ENCODE measurements around the gene ADSS1.

Gene ADSS1

GRCh38 chr14:104786091-104786586 is 62.1 kb downstream of the ADSS1 start:
- in situ Hi-C loops (cut with MboI; ENCODE audit: low pct_unique_long_range_greater_than_20kb, low sequenced_read_pairs), result no loop called here
- DNase-seq, result no peak

GRCh38 chr14:104786726-104787675 is 63.0 kb downstream of the ADSS1 start:
- no peak for DNase-seq
- in situ Hi-C loops (cut with MboI; ENCODE audit: low pct_unique_long_range_greater_than_20kb, low sequenced_read_pairs), result no loop called here

GRCh38 chr14:104787736-104788135 is 63.7 kb downstream of the ADSS1 start:
- in situ Hi-C loops (cut with MboI; ENCODE audit: low pct_unique_long_range_greater_than_20kb, low sequenced_read_pairs), result no loop called here
- DNase-seq, result no peak

GRCh38 chr14:104788161-104788818 is 64.3 kb downstream of the ADSS1 start:
- DNase-seq, result no peak

GRCh38 chr14:104788873-104789663 is 65.0 kb downstream of the ADSS1 start:
- in situ Hi-C loops (cut with MboI; ENCODE audit: low pct_unique_long_range_greater_than_20kb, low sequenced_read_pairs), result no loop called here
- no peak for DNase-seq

More at GRCh38 chr14:104788161-104788818, 64.3 kb downstream of the ADSS1 start:
- in situ Hi-C loops (cut with MboI; ENCODE audit: low pct_unique_long_range_greater_than_20kb, low sequenced_read_pairs), result no loop called here

GRCh38 chr14:104789752-104790743 is 66.0 kb downstream of the ADSS1 start:
- in situ Hi-C loops (cut with MboI; ENCODE audit: low pct_unique_long_range_greater_than_20kb, low sequenced_read_pairs), result no loop called here
- DNase-seq, result no peak

- DNase-seq, result no peak
- in situ Hi-C loops (cut with MboI; ENCODE audit: low pct_unique_long_range_greater_than_20kb, low sequenced_read_pairs), result no loop called here
Observed at GRCh38 chr14:104791425-104791824, 67.4 kb downstream of the ADSS1 start.

GRCh38 chr14:104792101-104792884 is 68.3 kb downstream of the ADSS1 start:
- in situ Hi-C loops (cut with MboI; ENCODE audit: low pct_unique_long_range_greater_than_20kb, low sequenced_read_pairs), result no loop called here
- no peak for DNase-seq

GRCh38 chr14:104792945-104793702 is 69.1 kb downstream of the ADSS1 start:
- no peak for DNase-seq
- in situ Hi-C loops (cut with MboI; ENCODE audit: low pct_unique_long_range_greater_than_20kb, low sequenced_read_pairs), result no loop called here

GRCh38 chr14:104793703-104793959 is 69.6 kb downstream of the ADSS1 start:
- in situ Hi-C loops (cut with MboI; ENCODE audit: low pct_unique_long_range_greater_than_20kb, low sequenced_read_pairs), result no loop called here

GRCh38 chr14:104794099-104794498 is 70.1 kb downstream of the ADSS1 start:
- in situ Hi-C loops (cut with MboI; ENCODE audit: low pct_unique_long_range_greater_than_20kb, low sequenced_read_pairs), result no loop called here
- peak; percentile 62 for DNase-seq

More at GRCh38 chr14:104793703-104793959, 69.6 kb downstream of the ADSS1 start:
- DNase-seq, result no peak

- in situ Hi-C loops (cut with MboI; ENCODE audit: low pct_unique_long_range_greater_than_20kb, low sequenced_read_pairs), result no loop called here
- no peak for DNase-seq
Observed at GRCh38 chr14:104794631-104794992, 70.6 kb downstream of the ADSS1 start.

GRCh38 chr14:104794993-104795780 is 71.2 kb downstream of the ADSS1 start, which contains the start of gene AKT1:
Gene AKT1, minus strand, starts transcription at chr14:104795748. Its CDS starts 3,105 bp downstream, at chr14:104792643.
- no peak for DNase-seq
- in situ Hi-C loops (cut with MboI; ENCODE audit: low pct_unique_long_range_greater_than_20kb, low sequenced_read_pairs), result no loop called here

GRCh38 chr14:104795781-104796686 is 72.0 kb downstream of the ADSS1 start:
- DNase-seq, result no peak
- in situ Hi-C loops (cut with MboI; ENCODE audit: low pct_unique_long_range_greater_than_20kb, low sequenced_read_pairs), result no loop called here

- in situ Hi-C loops (cut with MboI; ENCODE audit: low pct_unique_long_range_greater_than_20kb, low sequenced_read_pairs), result no loop called here
- DNase-seq, result no peak
Observed at GRCh38 chr14:104796687-104797081, 72.7 kb downstream of the ADSS1 start.
